SK-N-DZ (cell line): ENCODE results near the gene FBXW11.
"Not testable (repeated sequence)": the region's sequence is repeated elsewhere in the genome, so short reads cannot be mapped to it uniquely, and the experiment has no call there.

Experiments used
- DNase-seq: peaks from one replicate; pipeline ENCODE4 v3.0.0-alpha.2; 2015; ENCODE audit warnings: low spot score

FBXW11 gene

GRCh38 chr5:172020110-172020786 lies 13.8 kb upstream of the FBXW11 start:
- not testable (repeated sequence) for DNase-seq

- DNase-seq = no peak
These were observed 8.9 kb upstream of the FBXW11 start for GRCh38 chr5:172015346-172015745.

DNA sequence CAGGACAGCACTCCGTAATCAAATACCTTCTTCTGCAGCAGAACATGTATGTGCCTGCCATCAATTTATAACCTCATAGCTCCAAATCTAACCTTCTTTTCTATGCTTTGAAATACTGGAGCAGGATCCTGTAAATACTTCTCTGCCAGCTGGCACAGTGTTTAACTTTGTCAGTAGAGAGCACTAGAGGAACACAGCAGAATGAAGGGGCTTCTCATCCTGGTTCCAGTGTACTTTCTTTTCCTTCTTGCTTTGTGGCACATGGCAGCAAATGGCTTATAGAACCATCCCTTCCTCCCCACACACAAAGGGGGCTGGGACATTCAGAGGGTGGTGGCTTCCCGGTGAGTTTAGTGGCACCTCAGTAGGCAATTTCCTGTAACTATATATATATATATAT lies 3.8 kb upstream of the FBXW11 start:
- no peak for DNase-seq

- DNase-seq = no peak
These were observed 3.3 kb upstream of the FBXW11 start for GRCh38 chr5:172009536-172010270.

DNA sequence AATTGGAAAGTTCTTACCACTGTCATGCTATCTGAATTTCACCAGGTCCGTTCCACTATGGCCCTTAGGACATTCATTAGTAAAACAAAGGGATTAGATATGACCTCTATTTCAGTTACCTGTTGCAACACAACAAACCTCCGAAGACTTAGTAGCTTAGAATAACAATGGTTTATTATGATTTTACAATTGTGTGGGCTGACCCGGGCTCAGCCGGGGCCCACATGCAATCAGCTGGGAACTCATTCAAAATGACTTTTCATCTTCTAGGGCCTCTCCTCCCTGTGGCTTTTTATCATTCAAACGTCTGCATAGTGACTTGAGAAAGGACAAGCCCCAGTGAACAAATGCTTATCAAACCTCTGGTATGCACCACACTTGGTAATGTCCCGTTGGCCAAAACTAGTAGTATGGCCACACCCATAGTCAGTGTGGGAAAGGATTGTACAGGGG lies 2.3 kb upstream of the FBXW11 start:
- DNase-seq = no peak

DNA sequence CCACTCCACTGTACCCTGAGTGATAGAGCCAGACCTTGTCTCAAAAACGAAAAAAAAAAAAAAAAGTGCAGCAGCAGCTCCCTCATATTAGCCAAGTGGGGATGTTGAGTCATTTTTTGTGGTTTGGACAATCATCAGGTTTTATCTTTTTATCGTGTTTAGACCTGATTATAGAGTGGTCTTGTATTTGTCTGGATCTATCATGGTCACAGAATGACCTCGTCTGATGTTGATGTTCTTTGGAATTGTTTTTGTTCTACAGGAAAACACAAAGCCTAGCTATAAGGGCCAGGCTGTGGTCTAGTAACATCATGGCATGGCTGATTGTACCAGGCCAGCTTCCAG lies 1.6 kb upstream of the FBXW11 start:
- DNase-seq = no peak

DNA sequence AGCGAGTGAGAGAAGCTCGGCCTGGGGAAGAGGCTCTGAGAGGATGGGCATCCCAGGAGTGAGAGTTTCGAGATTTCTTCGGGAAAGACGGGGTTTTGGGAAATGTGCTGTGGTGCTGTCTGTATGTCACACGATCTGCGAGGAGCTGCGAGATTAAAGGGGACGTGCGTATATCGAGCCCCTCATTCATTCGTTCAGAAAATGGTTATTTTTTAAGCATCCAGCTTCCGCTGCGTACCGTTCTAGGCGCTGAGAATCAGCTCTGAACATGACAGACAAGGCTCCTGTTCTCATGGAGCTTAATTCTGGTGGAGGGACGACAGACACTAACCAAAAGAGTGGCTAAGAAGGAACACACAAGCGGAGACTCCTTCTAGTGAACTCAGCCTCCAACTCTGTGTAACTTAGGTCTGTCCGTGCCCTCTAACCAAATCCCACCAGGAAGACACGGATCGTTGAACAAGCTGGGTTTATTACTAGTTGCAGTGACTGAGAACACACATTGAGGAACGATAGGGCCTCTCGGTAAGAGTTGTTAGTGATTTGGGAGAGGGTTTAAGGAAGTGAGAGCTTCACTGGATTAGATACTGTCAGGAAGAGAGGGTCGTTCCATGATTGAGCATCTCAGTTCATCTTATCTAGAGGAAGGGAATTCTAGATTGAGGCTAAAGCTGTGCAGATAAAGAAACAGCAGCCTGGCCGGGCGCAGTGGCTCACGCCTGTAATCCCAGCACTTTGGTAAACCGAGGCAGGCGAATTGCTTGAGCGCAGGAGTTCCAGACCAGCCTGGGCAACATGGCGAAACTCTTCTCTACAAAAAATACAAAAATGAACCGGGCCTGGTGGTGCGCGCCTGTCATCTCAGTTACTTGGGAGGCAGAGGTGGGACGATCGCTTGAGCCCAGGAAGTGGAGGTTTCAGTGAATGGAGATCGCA lies 1.0 kb upstream of the FBXW11 start:
- no peak for DNase-seq

DNA sequence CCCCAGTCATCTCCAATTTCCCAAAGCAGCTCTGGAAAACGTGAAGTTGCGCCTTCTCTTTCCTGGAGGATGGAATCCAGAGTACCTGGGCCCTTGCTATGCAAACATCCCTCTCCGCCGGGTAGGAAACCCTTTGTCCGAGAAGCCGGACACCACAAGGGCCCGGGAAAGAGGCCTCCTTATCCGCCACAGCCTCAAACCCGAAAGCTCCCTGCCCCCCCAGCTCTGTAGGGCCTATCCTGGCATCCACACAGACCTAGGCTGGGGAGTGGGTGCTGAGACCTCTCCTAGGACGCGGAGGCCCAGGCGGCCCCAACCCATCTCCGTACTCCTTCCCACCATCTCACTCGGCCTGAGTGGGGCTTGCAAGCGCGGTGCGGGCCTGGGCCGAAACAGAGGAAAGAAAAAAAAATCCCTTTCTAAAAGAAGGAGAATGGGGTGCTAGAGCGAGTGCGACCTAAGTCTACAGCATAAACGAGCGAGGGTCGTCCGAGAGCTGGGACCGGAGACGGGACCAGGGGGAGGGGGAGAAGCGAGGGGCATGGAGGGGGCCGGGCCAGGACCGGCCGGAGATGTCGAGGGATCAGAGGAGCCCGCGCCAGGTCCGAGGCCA lies 624 bp downstream of the FBXW11 start:
- peak; percentile 31 for DNase-seq

- no peak for DNase-seq
These were observed 1.6 kb downstream of the FBXW11 start for GRCh38 chr5:172004824-172005237.

DNA sequence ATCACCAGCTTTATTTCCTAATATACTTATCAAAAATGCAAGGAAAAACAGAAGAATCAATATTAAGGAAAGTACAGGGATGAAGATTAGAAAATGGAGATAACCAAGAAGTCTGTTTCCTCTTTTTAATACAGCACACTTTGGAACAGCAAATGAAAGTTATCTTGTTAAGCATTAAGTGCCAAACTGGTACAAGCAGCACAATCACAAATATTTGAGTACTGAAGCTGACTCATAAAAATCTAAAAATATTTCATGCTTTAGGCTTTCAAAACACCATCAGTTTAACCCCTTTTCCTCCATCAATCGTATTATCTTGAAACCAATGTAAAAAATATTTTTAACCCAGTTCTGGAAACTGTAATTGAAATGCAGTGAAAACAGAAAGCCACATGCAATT lies 2.7 kb downstream of the FBXW11 start:
- DNase-seq = no peak

DNA sequence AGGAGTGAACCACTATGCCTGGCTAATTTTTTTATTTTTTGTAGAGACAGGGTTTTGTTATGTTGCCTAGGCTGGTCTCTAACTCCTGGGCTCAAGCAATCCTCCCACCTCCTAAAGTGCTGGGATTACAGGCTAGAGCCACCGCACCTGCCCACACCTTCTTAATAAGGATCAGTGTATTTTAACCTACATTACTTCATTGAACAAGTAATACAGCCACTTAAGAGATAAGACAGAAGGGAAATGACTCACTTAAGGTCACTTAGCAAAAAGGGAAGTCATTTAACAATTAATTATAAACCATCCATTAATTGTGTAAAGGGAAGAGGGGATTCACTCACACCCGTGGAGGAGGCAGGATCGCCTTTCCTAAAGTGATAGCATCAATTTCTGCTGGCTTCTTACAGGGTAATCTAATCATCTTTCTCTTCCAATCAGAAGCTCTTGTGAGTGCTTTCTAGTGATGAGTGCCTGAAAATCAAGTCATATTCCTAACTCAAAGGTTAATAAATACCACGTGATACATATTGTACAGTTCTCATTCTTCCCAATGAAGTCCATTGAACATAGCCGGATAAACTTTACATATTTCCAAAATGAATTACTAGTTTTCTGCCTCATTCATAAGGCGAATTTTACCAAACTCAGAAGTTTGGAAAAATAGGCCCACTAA lies 3.5 kb downstream of the FBXW11 start:
- DNase-seq = peak; percentile 35

DNA sequence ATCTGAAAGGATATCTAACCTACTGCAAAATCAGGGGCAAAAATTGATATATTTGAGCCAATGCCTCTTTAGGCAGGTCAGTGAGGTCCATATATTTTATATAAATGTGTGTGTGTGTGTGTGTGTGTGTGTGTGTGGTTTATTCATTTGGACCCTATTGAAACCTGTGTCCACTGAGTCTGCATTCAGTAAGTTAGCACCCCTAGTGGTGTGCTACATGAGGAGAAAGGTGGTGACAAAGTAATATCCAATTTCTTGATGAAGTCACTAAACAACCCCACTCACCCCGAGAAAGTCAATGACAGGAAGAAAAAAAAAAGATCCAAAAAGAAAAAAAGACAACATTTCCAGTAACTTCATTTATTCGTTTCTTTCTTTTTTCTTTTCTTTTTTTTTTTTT lies 4.1 kb downstream of the FBXW11 start:
- DNase-seq = peak; percentile 23

GRCh38 chr5:171999877-172000276 lies 6.6 kb downstream of the FBXW11 start:
- no peak for DNase-seq

DNA sequence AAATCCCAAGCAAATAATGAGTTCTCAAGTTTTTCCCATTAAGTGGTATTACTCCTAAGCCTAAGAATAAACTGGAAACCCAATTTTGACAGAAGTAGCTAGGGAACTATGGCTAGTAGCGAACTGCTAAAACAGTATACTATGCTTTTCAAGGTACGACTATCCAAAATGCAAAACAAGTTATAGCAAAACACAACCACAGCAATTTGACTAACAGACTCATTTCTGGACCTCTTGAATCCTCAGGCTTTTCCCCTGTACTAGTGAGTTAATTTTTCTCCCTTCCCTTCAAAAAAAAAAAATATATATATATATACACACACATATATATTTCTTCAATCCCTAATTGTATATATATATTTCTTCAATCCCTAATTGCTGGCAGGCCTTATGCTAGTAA lies 7.3 kb downstream of the FBXW11 start:
- DNase-seq = no peak

- DNase-seq = no peak
These were observed 9.4 kb downstream of the FBXW11 start for GRCh38 chr5:171997011-171997410.

DNA sequence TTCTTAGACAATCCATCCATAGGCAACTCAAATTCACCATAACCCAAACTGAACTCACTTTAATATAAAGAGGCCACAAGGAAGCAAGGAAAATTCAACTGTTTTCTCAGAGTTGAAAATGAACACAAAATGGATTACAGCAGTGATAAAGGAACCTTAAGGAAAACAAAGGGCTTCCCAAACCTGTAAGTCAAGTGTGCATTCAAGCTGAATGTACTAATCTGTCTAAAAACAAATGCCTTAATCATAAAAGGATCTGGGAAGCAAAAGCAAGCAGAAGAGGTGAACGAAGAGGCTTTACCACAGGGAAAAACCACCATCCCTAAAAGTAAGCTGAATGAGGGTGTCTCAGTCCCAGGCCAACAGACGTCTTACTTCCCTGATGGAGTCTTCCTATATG lies 13.6 kb downstream of the FBXW11 start:
- DNase-seq = no peak

DNA sequence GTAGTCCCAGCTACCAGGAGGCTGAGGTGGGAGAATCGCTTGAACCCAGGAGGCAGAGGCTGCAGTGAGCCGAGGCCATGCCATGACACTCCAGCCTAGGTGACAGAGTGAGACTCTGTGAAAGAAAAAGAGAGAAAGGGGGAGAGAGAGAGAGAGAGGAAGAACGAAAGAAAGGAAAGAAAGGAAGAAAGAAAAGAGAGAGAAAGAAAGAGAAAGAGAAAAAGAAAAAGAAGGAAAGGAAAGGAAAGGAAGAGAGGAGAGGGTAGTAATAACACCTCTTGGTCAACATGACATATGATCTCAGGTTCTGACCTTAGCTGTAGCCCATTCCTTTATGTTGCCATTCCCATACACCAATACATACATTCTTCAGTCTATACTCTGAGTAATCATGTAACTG lies 14.1 kb downstream of the FBXW11 start:
- DNase-seq = no peak

- DNase-seq = no peak
These were observed 15.8 kb downstream of the FBXW11 start for GRCh38 chr5:171990713-171991015.

DNA sequence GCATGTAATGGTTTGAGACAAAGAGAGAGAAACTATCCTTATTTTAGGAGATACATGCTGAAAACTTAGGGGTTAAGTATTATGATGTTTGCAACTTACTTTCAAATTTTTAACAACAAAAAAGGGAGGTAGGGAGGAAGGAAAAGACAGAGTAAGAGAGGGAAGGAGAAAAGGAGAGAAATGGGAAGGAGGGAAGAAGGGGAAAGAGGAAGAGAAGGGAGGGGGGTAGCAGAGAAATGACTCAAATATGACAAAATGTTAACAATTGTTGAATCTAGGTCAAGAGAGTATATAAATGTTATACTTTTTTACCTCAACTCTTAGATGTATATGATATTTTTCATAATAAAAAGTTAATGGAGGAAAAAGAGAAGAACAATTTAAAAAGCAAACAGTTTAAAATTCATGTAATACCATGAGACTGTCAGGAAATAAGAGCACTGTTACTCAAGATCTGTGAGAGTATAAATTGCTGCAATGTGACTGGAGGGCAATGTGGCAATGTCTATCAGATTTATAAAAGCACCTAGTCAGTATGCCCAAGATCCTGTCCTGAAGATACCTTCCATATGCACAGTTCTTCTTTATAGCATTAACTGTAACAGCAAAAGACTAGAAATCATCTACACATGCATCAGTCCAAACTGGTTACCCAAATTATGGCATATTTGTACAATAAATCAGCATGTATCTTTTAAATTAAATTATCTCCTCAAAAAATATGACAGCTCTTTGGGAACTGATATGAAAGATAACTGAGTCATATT lies 16.3 kb downstream of the FBXW11 start:
- no peak for DNase-seq

DNA sequence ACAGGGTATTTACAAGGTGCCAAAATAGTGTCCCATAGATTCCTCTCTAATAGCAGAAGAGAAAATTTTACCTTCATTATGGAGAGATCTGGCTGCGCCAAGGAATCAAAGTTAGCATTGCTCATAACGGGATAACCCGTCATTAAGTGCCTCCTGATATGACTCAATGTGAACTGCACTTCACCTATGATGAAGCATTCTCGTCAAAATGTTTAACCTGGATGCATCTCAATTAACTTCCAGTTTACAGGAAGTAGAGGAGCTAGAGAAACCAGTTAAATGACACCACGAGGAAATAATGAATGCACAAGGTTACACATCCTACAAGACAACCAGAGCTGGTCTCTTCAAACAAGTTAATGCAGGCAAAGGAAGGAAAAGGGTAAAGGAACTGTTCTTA lies 17.2 kb downstream of the FBXW11 start:
- no peak for DNase-seq

DNA sequence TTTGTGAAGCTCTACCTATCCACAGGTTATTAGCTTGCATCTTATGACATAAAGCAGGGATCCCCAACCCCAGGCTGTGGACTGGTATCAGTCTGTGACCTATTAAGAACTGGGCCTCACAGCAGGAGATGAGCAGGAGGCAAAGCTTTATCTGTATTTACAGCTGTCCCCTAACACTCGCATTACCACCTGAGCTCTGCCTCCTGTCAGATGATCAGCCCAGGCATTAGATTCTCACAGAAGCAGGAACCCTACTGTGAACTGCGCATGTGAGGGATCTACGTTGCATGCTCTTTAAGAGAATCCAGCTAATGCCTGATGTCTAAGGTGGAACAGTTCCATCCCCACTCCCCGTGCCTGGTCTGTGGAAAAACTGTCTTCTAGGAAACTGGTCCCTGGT lies 19.7 kb downstream of the FBXW11 start:
- DNase-seq = no peak
